HCT116 (cell line): ENCODE measurements around the gene CDKAL1. TPM values are rescaled to one million over a fixed set of nuclear protein-coding genes. Genes with fewer than 3 reads are reported as not detected.

Experiments
- ATAC-seq: fragments of 200-7000 bp; cut with Tn5 transposase; 2 replicates; pipeline ENCODE4 v1.9.1; 2020; ENCODE audit warnings: mild to moderate bottlenecking, moderate library complexity
- BruUV-seq: library from RNA; stranded (reverse); fragments of 400-500 nt; replicated peaks from 2 replicates; lab custom pipeline; 2021; lab: Mats Ljungman, UMichigan
- CTCF ChIA-PET: fragments of 300-600 bp; sonication (Branson Sonifier 250); formaldehyde crosslinking; loops from one replicate; lab custom pipeline; 2021; ENCODE audit warnings: antibody characterized with exemption; lab: Charles Lee
- POLR2A ChIA-PET: fragments of 300-600, 350-600 bp; sonication (Branson Sonifier 250); formaldehyde crosslinking; loops from one replicate; lab custom pipeline; 2021; ENCODE audit warnings: antibody characterized with exemption; lab: Charles Lee
- RAD21 ChIA-PET, 2 experiments: fragments of 300-600 bp; sonication (Branson Sonifier 250); formaldehyde crosslinking; loops; one replicate each; lab custom pipeline; 2023; ENCODE audit warnings: low total read pairs in 2 of 2; ENCODE audit not compliant: uncharacterized antibody in 2 of 2, unreplicated experiment in 2 of 2, low non-redundant PET in 1 of 2; lab: Charles Lee
- DNase-seq: peaks from one replicate; pipeline ENCODE4 v3.0.0-alpha.2; 2010; ENCODE audit warnings: low read depth, low spot score
- H2AFZ ChIP-seq: fragments of 200-600 bp; shearing (Covaris generic), sonication (generic); 2 replicates; pipeline ENCODE4 v1.6.1; 2017; ENCODE audit warnings: low read depth, mixed run types, mixed read lengths, antibody characterized with exemption, low read length; ENCODE audit not compliant: poor library complexity, severe bottlenecking
- H3K27ac ChIP-seq: 2 replicates; pipeline ENCODE4 v1.5.1; 2012; ENCODE audit warnings: low read depth, low read length
- H3K27me3 ChIP-seq: fragments of 200-600 bp; sonication (generic); 2 replicates; pipeline ENCODE4 v1.6.1; 2016; ENCODE audit warnings: mixed run types, low read length, mixed read lengths; ENCODE audit not compliant: insufficient read depth
- H3K36me3 ChIP-seq, 2 experiments: fragments of 200-500 bp in 1 of 2; fragments of 200-600 bp in 1 of 2; sonication (Bioruptor generic) in 1 of 2; sonication (generic) in 1 of 2; 2 replicates each; pipeline versions ENCODE4 v1.5.1 to v1.6.1; 2014 to 2016; ENCODE audit warnings: low read length in 2 of 2, inconsistent platforms in 1 of 2, mixed read lengths in 1 of 2, mixed run types in 1 of 2; ENCODE audit not compliant: insufficient read depth in 2 of 2, control insufficient read depth in 1 of 2
- H3K4me1 ChIP-seq, 2 experiments: fragments of 200-600 bp in 1 of 2; sonication (generic) in 1 of 2; 2 replicates each; pipeline versions ENCODE4 v1.5.1 to v1.6.1; 2012 to 2017; ENCODE audit warnings: low read length in 2 of 2, inconsistent platforms in 1 of 2, mild to moderate bottlenecking in 1 of 2, mixed read lengths in 1 of 2, mixed run types in 1 of 2, moderate library complexity in 1 of 2; ENCODE audit not compliant: insufficient read depth in 2 of 2, control insufficient read depth in 1 of 2
- H3K4me2 ChIP-seq: fragments of 200-600 bp; sonication (generic); 2 replicates; pipeline ENCODE4 v1.6.1; 2017; ENCODE audit warnings: mixed run types, low read length, mixed read lengths
- H3K4me3 ChIP-seq, 2 experiments: fragments of 200-600 bp in 1 of 2; sonication (generic) in 1 of 2; replicated peaks in 1 of 2; 2 replicates each; pipeline ENCODE4 v1.5.1; 2011 to 2016; ENCODE audit warnings: low read length in 2 of 2, control low read depth in 1 of 2, low read depth in 1 of 2, mild to moderate bottlenecking in 1 of 2, mixed read lengths in 1 of 2, mixed run types in 1 of 2
- H3K79me2 ChIP-seq: fragments of 200-600 bp; sonication (generic); 2 replicates; pipeline ENCODE4 v1.6.1; 2017; ENCODE audit warnings: mild to moderate bottlenecking, mixed run types, low read length, moderate library complexity, mixed read lengths; ENCODE audit not compliant: insufficient read depth
- H3K9ac ChIP-seq: fragments of 200-600 bp; sonication (generic); 2 replicates; pipeline ENCODE4 v1.6.1; 2016; ENCODE audit warnings: low read length, mixed read lengths
- H3K9me2 ChIP-seq: fragments of 200-600 bp; sonication (generic), shearing (Covaris generic); 2 replicates; pipeline ENCODE4 v1.6.1; 2017; ENCODE audit warnings: mixed run types, mild to moderate bottlenecking, moderate library complexity; ENCODE audit not compliant: insufficient read depth
- H3K9me3 ChIP-seq, 2 experiments: fragments of 200-500 bp in 1 of 2; fragments of 200-600 bp in 1 of 2; sonication (Bioruptor generic) in 1 of 2; sonication (generic) in 1 of 2; 2 replicates each; pipeline ENCODE4 v1.6.1; 2014 to 2017; ENCODE audit warnings: low read length in 2 of 2, mixed read lengths in 2 of 2, inconsistent platforms in 1 of 2, low read depth in 1 of 2, mild to moderate bottlenecking in 1 of 2, mixed run types in 1 of 2, moderate library complexity in 1 of 2; ENCODE audit not compliant: control insufficient read depth in 1 of 2, insufficient read depth in 1 of 2
- H4K20me1 ChIP-seq: fragments of 200-600 bp; sonication (generic), shearing (Covaris generic); 2 replicates; pipeline ENCODE4 v1.6.1; 2017; ENCODE audit warnings: mixed run types, mild to moderate bottlenecking, moderate library complexity; ENCODE audit not compliant: insufficient read depth
- ELF1 ChIP-seq: IDR thresholded peaks from 2 replicates; pipeline ENCODE4 v1.6.1; 2012; ENCODE audit warnings: low read depth, borderline replicate concordance
- FOSL1 ChIP-seq: IDR thresholded peaks from 2 replicates; pipeline ENCODE4 v1.6.1; 2012; ENCODE audit warnings: low read depth
- POLR2AphosphoS5 ChIP-seq: IDR thresholded peaks from 2 replicates; pipeline ENCODE4 v1.6.1; 2011; ENCODE audit warnings: mild to moderate bottlenecking, low read depth, low read length, moderate library complexity
- SIN3A ChIP-seq: IDR thresholded peaks from 2 replicates; pipeline ENCODE4 v1.6.1; 2012; ENCODE audit warnings: low read depth
- SRF ChIP-seq: IDR thresholded peaks from 2 replicates; pipeline ENCODE4 v1.6.1; 2012; ENCODE audit warnings: low read depth
- TCF7L2 ChIP-seq: IDR thresholded peaks from 2 replicates; pipeline ENCODE4 v1.7.0; 2011; ENCODE audit warnings: borderline replicate concordance, inconsistent platforms; ENCODE audit not compliant: insufficient read depth, insufficient read length; ENCODE audit errors: extremely low read depth
- YY1 ChIP-seq: IDR thresholded peaks from 2 replicates; pipeline ENCODE4 v1.6.1; 2011; ENCODE audit warnings: low read length, low read depth, moderate library complexity, mild to moderate bottlenecking; ENCODE audit not compliant: insufficient replicate concordance; ENCODE audit errors: extremely low read depth
- ZBTB33 ChIP-seq: IDR thresholded peaks from 2 replicates; pipeline ENCODE4 v1.6.1; 2011; ENCODE audit warnings: mild to moderate bottlenecking, low read length, moderate library complexity; ENCODE audit not compliant: insufficient replicate concordance; ENCODE audit errors: extremely low read depth
- ZNF274 ChIP-seq: fragments of 200-500 bp; sonication (Bioruptor generic); IDR thresholded peaks from 2 replicates; pipeline ENCODE4 v1.6.1; 2014; ENCODE audit warnings: mild to moderate bottlenecking, low read depth, low read length, inconsistent platforms
- intact Hi-C: fragments of 100-400 bp; cut with micrococcal nuclease; formaldehyde crosslinking; loops from 2 replicates; pipeline ENCODE4 v1.10.0; 2022
- total RNA-seq: library from RNA; stranded (reverse); gene quantifications from one replicate; pipeline ENCODE4 v1.2.1, GENCODE V29; 2021; ENCODE audit not compliant: unreplicated experiment
- TF ChIP-seq, protein P1 (sequence below): IDR thresholded peaks from 2 replicates; pipeline ENCODE4 v1.6.1; 2012

Gene CDKAL1
- total RNA-seq, 1 experiment from 2014 or later: 14.9 TPM

DNA sequence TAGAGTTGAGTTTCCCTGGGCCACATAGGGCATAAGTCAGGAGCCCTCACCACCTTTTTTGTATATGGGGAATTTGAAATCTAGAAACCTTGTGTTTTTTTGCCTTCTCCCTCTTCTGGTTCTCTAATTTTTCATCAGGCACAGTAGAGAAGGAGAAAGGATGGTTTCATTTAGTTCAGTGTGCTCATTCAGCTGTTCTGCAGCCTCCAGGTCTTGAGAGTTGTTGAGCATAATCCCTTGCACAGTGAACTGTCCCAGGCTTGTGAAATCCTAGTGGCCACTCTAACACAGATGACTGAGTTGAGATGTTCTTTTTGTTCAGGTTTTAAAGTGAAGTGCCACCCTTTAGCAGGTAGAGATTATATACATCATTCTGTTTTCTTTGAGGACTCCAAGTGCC lies 183.5 kb downstream of the CDKAL1 start:
- RAD21 ChIA-PET: no interaction called here
- H3K4me1 ChIP-seq: no peaks in the 10 kb centered on the region
- no peaks in the 10 kb centered on the region for H3K36me3 ChIP-seq
- H4K20me1 ChIP-seq: no peaks in the 10 kb centered on the region
- no peak overlapping the region for H3K4me3 ChIP-seq
- no peaks in the 10 kb centered on the region for H3K27me3 ChIP-seq
- H3K9me3 ChIP-seq: no peaks in the 10 kb centered on the region
- no peak for DNase-seq
- no peak overlapping the region for H3K4me2 ChIP-seq
- BruUV-seq: no TSS peak
- no peak overlapping the region for H2AFZ ChIP-seq
- H3K79me2 ChIP-seq: 0 out of 2 replicates have a peak, but pooled peaks cover 3% of the 10 kb centered on the region
- CTCF ChIA-PET: no interaction called here
- POLR2A ChIA-PET: no interaction called here
- intact Hi-C loops: no loop called here
- ATAC-seq: no peak
- no peaks in the 10 kb centered on the region for H3K9me2 ChIP-seq
- H3K9ac ChIP-seq: no peak overlapping the region
- no peak overlapping the region for H3K27ac ChIP-seq
- TF ChIP-seq FOSL1 (no peak), POLR2AphosphoS5 (no peak), SRF (no peak), ZBTB33 (no peak), ZNF274 (no peak), TCF7L2 (no peak), YY1 (no peak), ELF1 (no peak), SIN3A (no peak)
- TF ChIP-seq, protein P1, sequence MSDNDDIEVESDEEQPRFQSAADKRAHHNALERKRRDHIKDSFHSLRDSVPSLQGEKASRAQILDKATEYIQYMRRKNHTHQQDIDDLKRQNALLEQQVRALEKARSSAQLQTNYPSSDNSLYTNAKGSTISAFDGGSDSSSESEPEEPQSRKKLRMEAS: no peak
